HG02759 (cell line): ENCODE data around the gene MT1E.
"Not testable (repeated sequence)": the region's sequence is repeated elsewhere in the genome, so short reads cannot be mapped to it uniquely, and the experiment has no call there.

Source experiments
- ATAC-seq: cut with Tn5 transposase; IDR thresholded peaks from one replicate; pipeline ENCODE4 v1.9.1; 2021; ENCODE audit warnings: mild to moderate bottlenecking, moderate library complexity; ENCODE audit not compliant: unreplicated experiment

Gene MT1E

GRCh38 chr16:56625140-56625942 is at the start of gene MT1E:
Gene MT1E (plus strand): TSS chr16:56625781. CDS start chr16:56625852, 71 bp downstream.
- peak; percentile 76 for ATAC-seq

GRCh38 chr16:56576585-56577299 is 48.8 kb upstream of the MT1E start:
- peak; percentile 85 for ATAC-seq

- ATAC-seq = no peak
Measured at GRCh38 chr16:56577300-56577625, 48.3 kb upstream of the MT1E start.

GRCh38 chr16:56580391-56581048 is 45.1 kb upstream of the MT1E start:
- no peak for ATAC-seq

- not testable (repeated sequence) for ATAC-seq
Measured at GRCh38 chr16:56582911-56583310, 42.7 kb upstream of the MT1E start.

- no peak for ATAC-seq
Measured at GRCh38 chr16:56583351-56584168, 42.0 kb upstream of the MT1E start.

- ATAC-seq = no peak
Measured at GRCh38 chr16:56584276-56584675, 41.3 kb upstream of the MT1E start.

- no peak for ATAC-seq
Measured at GRCh38 chr16:56588781-56589140, 36.8 kb upstream of the MT1E start.

GRCh38 chr16:56589141-56590039 is 36.2 kb upstream of the MT1E start, which contains the start of gene MT3:
Gene MT3 (plus strand): TSS chr16:56589528. CDS start chr16:56589591, 63 bp downstream.
- ATAC-seq = no peak

GRCh38 chr16:56591377-56592060 is 34.1 kb upstream of the MT1E start:
- ATAC-seq = no peak

GRCh38 chr16:56593573-56594291 is 31.8 kb upstream of the MT1E start:
- ATAC-seq = no peak

GRCh38 chr16:56594292-56594619 is 31.3 kb upstream of the MT1E start:
- no peak for ATAC-seq

GRCh38 chr16:56600398-56600999 is 25.1 kb upstream of the MT1E start:
- no peak for ATAC-seq

GRCh38 chr16:56601325-56601724 is 24.3 kb upstream of the MT1E start:
- ATAC-seq = no peak

- ATAC-seq = no peak
Measured at GRCh38 chr16:56603589-56603988, 22.0 kb upstream of the MT1E start.

GRCh38 chr16:56604966-56605365 is 20.6 kb upstream of the MT1E start:
- no peak for ATAC-seq

GRCh38 chr16:56605475-56605874 is 20.1 kb upstream of the MT1E start:
- ATAC-seq = no peak

GRCh38 chr16:56606071-56606475 is 19.5 kb upstream of the MT1E start:
- ATAC-seq = no peak
